Stimulated activated CD4-positive, alpha-beta T cell treated with anti-CD3 and anti-CD28 coated beads, Interleukin-1b, Interleukin-23, amount 100 ng/mL, for 4 hours (primary cell): ENCODE data around the gene RAD51B.

Source experiments
- DNase-seq, 2 donors: peaks; one replicate each; pipeline ENCODE4 v3.0.0-alpha.2; 2020; ENCODE audit warnings: low read depth in 2 of 2

RAD51B gene

GRCh38 chr14:68144051-68144681 lies 324.6 kb downstream of the RAD51B start:
- no peak for DNase-seq

- no peak for DNase-seq
Observed at GRCh38 chr14:68145036-68145435, 325.5 kb downstream of the RAD51B start.

- no peak for DNase-seq
Observed at GRCh38 chr14:68145539-68145938, 326.0 kb downstream of the RAD51B start.

GRCh38 chr14:68146818-68147217 lies 327.2 kb downstream of the RAD51B start:
- DNase-seq = no peak

- DNase-seq = no peak
Observed at GRCh38 chr14:68147303-68147702, 327.7 kb downstream of the RAD51B start.

GRCh38 chr14:68148276-68148675 lies 328.7 kb downstream of the RAD51B start:
- DNase-seq = no peak

GRCh38 chr14:68148763-68149162 lies 329.2 kb downstream of the RAD51B start:
- no peak for DNase-seq

GRCh38 chr14:68153275-68153674 lies 333.7 kb downstream of the RAD51B start:
- no peak for DNase-seq

GRCh38 chr14:68154275-68154674 lies 334.7 kb downstream of the RAD51B start:
- DNase-seq = no peak

GRCh38 chr14:68157971-68158371 lies 338.4 kb downstream of the RAD51B start:
- DNase-seq = no peak

GRCh38 chr14:68158640-68159039 lies 339.1 kb downstream of the RAD51B start:
- no peak for DNase-seq

GRCh38 chr14:68159701-68160633 lies 340.4 kb downstream of the RAD51B start:
- no peak for DNase-seq

GRCh38 chr14:68160779-68161546 lies 341.4 kb downstream of the RAD51B start:
- no peak for DNase-seq

- DNase-seq = no peak
Observed at GRCh38 chr14:68162887-68163286, 343.3 kb downstream of the RAD51B start.

- DNase-seq = no peak
Observed at GRCh38 chr14:68164711-68165113, 345.1 kb downstream of the RAD51B start.

- DNase-seq = no peak
Observed at GRCh38 chr14:68165274-68165843, 345.8 kb downstream of the RAD51B start.

GRCh38 chr14:68166731-68167382 lies 347.3 kb downstream of the RAD51B start:
- no peak for DNase-seq

GRCh38 chr14:68167383-68168087 lies 348.0 kb downstream of the RAD51B start:
- no peak for DNase-seq

GRCh38 chr14:68168460-68169109 lies 349.0 kb downstream of the RAD51B start:
- DNase-seq = no peak

- DNase-seq = no peak
Observed at GRCh38 chr14:68172216-68172615, 352.6 kb downstream of the RAD51B start.
